AG04450 (cell line): Measurements from ENCODE around the gene KLHDC4. TPM values are rescaled to one million over a fixed set of nuclear protein-coding genes. Genes with fewer than 3 reads are reported as not detected.

Experiments used
- CTCF ChIA-PET: fragments of 300-600, 350-600 bp; formaldehyde crosslinking; extraction: SDS; loops from one replicate; lab custom pipeline; 2022; ENCODE audit warnings: antibody characterized with exemption, inconsistent platforms; lab: Charles Lee
- POLR2A ChIA-PET: fragments of 350-600 bp; formaldehyde crosslinking; extraction: SDS; loops from one replicate; lab custom pipeline; 2021; ENCODE audit warnings: antibody characterized with exemption, inconsistent platforms; lab: Yijun Ruan, JAX
- DNase-seq: peaks from one replicate; pipeline ENCODE4 v3.0.0-alpha.2; 2011; ENCODE audit warnings: low read depth, low spot score
- H3K27ac ChIP-seq: one replicate; pipeline ENCODE4 v1.5.1; 2012; ENCODE audit warnings: low read depth, low read length, control low read depth
- H3K27me3 ChIP-seq: one replicate; pipeline ENCODE4 v1.6.0; 2012; ENCODE audit warnings: low read length; ENCODE audit not compliant: control insufficient read depth, insufficient read depth
- H3K4me3 ChIP-seq: 2 replicates; pipeline ENCODE4 v1.5.1; 2011; ENCODE audit warnings: mild to moderate bottlenecking, low read depth, low read length, control low read depth
- H3K9me3 ChIP-seq: 2 replicates; pipeline ENCODE4 v1.5.1; 2012; ENCODE audit warnings: low read length; ENCODE audit not compliant: control insufficient read depth, insufficient read depth
- polyA plus RNA-seq: library from polyadenylated mRNA; depleted of rRNA; stranded (reverse); fragments of >200 nt; gene quantifications from 2 replicates; pipeline ENCODE4 v1.2.3, GENCODE V29; 2011
- TF ChIP-seq, protein P1 (sequence below): IDR thresholded peaks from 2 replicates; pipeline ENCODE4 v1.5.1; 2011; ENCODE audit warnings: low read depth, low read length, control low read depth, inconsistent platforms

Gene KLHDC4
- polyA plus RNA-seq, 1 experiment: 9.9 TPM

DNA sequence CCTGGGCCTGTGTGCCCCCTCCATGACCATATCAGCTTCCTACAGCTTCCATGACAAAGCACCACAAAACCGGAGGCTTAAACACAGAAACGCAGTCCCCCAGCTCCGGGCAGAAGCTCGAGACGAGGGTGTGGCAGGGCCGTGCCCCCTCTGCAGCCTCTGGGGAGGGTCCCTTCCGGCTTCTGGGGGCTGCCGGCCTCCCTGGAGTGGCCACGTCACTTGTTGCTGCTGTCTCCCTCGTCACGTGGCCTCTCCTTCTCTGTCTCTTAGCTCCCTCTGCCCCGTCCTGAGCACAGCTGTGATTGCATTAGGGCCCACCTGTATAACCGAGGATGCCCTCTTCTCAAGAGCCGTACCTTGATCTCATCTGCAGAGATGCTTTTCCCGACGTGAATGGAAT lies 98.9 kb downstream of the KLHDC4 start:
- Histone ChIP-seq H3K27me3 (peaks cover 43% of the 10 kb centered on the region), H3K4me3 (no peak overlapping the region), H3K9me3 (no peaks in the 10 kb centered on the region; the same call in 1 of the 2 replicates), H3K27ac (no peak overlapping the region)
- TF ChIP-seq, protein P1, sequence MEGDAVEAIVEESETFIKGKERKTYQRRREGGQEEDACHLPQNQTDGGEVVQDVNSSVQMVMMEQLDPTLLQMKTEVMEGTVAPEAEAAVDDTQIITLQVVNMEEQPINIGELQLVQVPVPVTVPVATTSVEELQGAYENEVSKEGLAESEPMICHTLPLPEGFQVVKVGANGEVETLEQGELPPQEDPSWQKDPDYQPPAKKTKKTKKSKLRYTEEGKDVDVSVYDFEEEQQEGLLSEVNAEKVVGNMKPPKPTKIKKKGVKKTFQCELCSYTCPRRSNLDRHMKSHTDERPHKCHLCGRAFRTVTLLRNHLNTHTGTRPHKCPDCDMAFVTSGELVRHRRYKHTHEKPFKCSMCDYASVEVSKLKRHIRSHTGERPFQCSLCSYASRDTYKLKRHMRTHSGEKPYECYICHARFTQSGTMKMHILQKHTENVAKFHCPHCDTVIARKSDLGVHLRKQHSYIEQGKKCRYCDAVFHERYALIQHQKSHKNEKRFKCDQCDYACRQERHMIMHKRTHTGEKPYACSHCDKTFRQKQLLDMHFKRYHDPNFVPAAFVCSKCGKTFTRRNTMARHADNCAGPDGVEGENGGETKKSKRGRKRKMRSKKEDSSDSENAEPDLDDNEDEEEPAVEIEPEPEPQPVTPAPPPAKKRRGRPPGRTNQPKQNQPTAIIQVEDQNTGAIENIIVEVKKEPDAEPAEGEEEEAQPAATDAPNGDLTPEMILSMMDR: no peak
- DNase-seq: no peak
- CTCF ChIA-PET: no interaction called here
- POLR2A ChIA-PET: no interaction called here

DNA sequence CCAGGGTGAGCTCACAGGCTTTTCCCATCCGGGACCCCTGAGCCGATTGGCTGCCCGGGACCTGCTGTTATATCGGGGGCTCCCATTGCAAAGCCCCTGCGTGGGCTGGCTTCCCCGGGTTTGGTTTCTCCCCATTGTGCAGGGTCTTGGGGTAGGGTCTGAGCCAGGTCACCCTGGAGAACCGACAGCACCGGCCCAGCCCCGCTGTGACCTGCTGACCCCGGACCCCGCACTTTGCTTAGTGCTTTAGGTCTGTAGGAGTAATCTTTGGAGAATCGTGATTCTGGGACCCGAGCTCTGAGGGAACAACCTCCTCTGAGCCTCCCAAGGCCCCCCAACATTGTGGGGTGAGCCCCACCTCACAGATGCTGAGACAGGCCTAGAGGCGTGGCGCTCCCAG lies 100.6 kb downstream of the KLHDC4 start:
- no peak overlapping the region for H3K4me3 ChIP-seq
- H3K27me3 ChIP-seq: peaks cover 45% of the 10 kb centered on the region
- DNase-seq: no peak
- POLR2A ChIA-PET: no interaction called here
- H3K9me3 ChIP-seq: no peaks in the 10 kb centered on the region; the same call in 1 of the 2 replicates
- CTCF ChIA-PET: no interaction called here
- no peak overlapping the region for H3K27ac ChIP-seq
- TF ChIP-seq, protein P1: no peak

DNA sequence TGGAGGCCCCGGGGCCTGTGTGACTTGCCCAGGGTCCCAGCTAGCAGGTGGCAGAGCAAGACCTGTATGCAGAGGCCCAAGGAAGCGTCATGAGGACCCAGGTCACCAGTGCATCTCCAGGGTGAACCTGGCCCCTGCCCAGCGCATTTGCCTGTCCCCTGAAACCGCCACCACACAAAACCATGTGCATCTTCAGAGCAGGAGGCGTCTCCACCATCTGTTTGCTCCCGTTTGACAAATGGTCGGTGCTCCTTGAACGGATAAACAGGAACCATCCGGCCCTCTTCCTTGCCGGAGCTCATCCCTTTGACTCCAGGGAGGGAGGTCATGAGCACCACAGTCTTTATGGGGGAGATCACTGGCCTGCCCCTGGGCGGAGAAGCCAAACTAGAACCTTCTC lies 101.0 kb downstream of the KLHDC4 start:
- TF ChIP-seq, protein P1: no peak
- no peak for DNase-seq
- ChIA-PET POLR2A (no interaction called here), CTCF (no interaction called here)
- peaks cover 48% of the 10 kb centered on the region for H3K27me3 ChIP-seq
- no peak overlapping the region for H3K27ac ChIP-seq
- no peak overlapping the region for H3K4me3 ChIP-seq
- H3K9me3 ChIP-seq: no peaks in the 10 kb centered on the region; the same call in 1 of the 2 replicates

DNA sequence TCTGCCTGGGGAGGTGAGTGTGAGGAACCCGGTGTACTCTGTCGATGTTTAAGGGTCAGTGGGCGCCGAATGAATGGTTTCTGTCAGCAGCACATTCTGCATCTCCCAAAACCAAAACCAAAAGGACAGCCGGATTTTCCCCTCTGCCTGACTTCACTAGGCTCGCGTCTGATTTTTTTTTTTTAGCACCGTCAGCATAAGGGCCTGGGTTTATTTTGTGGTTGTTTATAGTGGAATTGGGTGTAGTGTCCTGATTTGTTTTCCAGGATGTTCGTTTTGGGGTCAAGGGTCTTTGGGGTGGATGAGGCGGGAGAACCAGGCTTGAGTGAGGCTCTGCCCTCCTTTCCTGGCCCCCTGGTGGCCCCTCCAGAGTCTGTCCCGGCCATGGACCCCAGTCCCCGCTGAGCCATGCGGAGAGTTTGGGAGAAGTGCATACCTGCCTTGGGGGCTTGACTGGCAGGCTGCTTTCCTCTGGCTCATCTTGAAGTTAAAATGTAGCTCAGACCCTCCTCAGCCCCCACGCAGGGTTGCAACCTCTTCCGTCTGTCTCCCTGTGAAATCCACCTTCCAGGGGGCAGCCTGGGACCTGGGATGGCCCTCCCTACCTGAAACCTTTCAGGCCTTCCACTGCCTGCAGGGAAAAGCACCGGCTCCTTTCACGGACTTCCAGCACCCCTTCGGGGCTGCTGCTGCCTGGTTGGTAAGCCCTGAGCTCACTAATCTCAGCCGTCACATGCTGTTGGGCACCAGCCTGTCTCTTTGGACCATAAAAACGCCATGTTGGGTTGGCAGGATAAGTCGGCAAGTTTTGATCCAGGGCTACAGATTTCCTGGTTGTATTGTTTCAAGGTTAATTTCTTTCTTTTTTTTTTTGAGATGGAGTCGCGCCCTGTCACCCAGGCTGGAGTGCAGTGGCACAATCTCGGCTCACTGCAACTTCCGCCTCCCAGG lies 103.3 kb downstream of the KLHDC4 start:
- ChIA-PET POLR2A (no interaction called here), CTCF (no interaction called here)
- Histone ChIP-seq H3K27me3 (peaks cover 37% of the 10 kb centered on the region), H3K9me3 (no peaks in the 10 kb centered on the region; the same call in 1 of the 2 replicates), H3K27ac (no peak overlapping the region), H3K4me3 (no peak overlapping the region)
- no peak for DNase-seq
- TF ChIP-seq, protein P1: no peak

DNA sequence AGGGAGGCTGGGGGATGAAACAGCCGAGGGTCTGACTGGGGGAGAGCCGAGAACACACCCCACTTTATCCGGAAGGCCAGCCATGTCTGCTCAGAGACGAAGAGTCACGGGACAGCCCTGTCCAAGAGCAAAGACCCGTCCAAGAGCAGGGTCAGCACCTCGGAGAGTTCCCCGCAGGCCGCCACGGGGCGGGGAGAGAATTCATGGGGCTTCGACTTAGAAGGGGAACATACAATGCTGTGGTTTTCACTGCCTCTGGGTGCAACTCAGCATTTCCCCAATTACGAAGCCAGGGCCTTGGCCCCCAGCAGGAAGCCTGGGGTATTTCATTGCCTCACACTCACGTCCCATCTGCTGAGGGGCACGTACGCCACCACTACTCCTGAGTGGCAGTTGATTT lies 104.2 kb downstream of the KLHDC4 start:
- no peak overlapping the region for H3K27ac ChIP-seq
- POLR2A ChIA-PET: no interaction called here
- H3K9me3 ChIP-seq: no peaks in the 10 kb centered on the region; the same call in 1 of the 2 replicates
- no peak overlapping the region for H3K4me3 ChIP-seq
- H3K27me3 ChIP-seq: peaks cover 41% of the 10 kb centered on the region
- TF ChIP-seq, protein P1: no peak
- DNase-seq: no peak
- CTCF ChIA-PET: no interaction called here
